Smooth muscle cell (in vitro differentiated cells): ENCODE results near the gene ASTN2. TPM values are rescaled to one million over a fixed set of nuclear protein-coding genes. Genes with fewer than 3 reads are reported as not detected.
A peak's percentile ranks its signal among the peaks of the same experiment; 100 is the strongest.

Source experiments
- DNase-seq: peaks from one replicate; lab custom pipeline; 2025; ENCODE audit not compliant: unreplicated experiment; lab: John Stamatoyannopoulos, UW
- H2AFZ ChIP-seq: fragments of 200-600 bp; sonication (generic); 2 replicates; pipeline ENCODE4 v1.6.0; 2016; ENCODE audit warnings: antibody characterized with exemption, low read depth, mild to moderate bottlenecking
- H3F3A ChIP-seq: fragments of 200-600 bp; sonication (generic); 2 replicates; pipeline ENCODE4 v1.6.0; 2017; ENCODE audit warnings: antibody characterized with exemption, low read depth
- H3K27ac ChIP-seq: fragments of 200-600 bp; sonication (generic); 2 replicates; pipeline ENCODE4 v1.5.1; 2016; ENCODE audit warnings: low read depth, mild to moderate bottlenecking
- H3K27me3 ChIP-seq: fragments of 200-600 bp; sonication (generic); 2 replicates; pipeline ENCODE4 v1.6.1; 2016; ENCODE audit warnings: low read depth, mild to moderate bottlenecking
- H3K36me3 ChIP-seq: fragments of 200-600 bp; sonication (generic); 2 replicates; pipeline ENCODE4 v1.5.1; 2016; ENCODE audit warnings: low read depth
- H3K4me1 ChIP-seq: fragments of 200-600 bp; sonication (generic); 2 replicates; pipeline ENCODE4 v1.5.1; 2016; ENCODE audit warnings: low read depth
- H3K4me2 ChIP-seq: fragments of 200-600 bp; sonication (generic); 2 replicates; pipeline ENCODE4 v1.6.0; 2016; ENCODE audit warnings: mild to moderate bottlenecking
- H3K4me3 ChIP-seq: fragments of 200-600 bp; sonication (generic); 2 replicates; pipeline ENCODE4 v1.5.1; 2016; ENCODE audit warnings: mild to moderate bottlenecking
- H3K79me2 ChIP-seq: fragments of 200-600 bp; sonication (generic); 2 replicates; pipeline ENCODE4 v1.6.0; 2016; ENCODE audit warnings: low read depth, mild to moderate bottlenecking
- H3K9ac ChIP-seq: fragments of 200-600 bp; sonication (generic); 2 replicates; pipeline ENCODE4 v1.6.0; 2016; ENCODE audit warnings: low read depth
- H3K9me3 ChIP-seq: fragments of 200-600 bp; sonication (generic); replicated peaks from 2 replicates; pipeline ENCODE4 v1.5.1; 2016; ENCODE audit warnings: low read depth
- H4K20me1 ChIP-seq: fragments of 200-600 bp; sonication (generic); 2 replicates; pipeline ENCODE4 v1.6.0; 2016; ENCODE audit warnings: low read depth
- WGBS: methylation state at CpG from one replicate; pipeline ENCODE4 v1.1.7; 2016; ENCODE audit warnings: low lambda C conversion rate; 5-methylcytosine and 5-hydroxymethylcytosine counted together
- polyA plus RNA-seq: library from polyadenylated mRNA; unstranded; fragments of >200 nt; fragmentation: Nextera tagmentation; extraction: Ambion mirVana; gene quantifications from 2 replicates; pipeline ENCODE4 v1.2.1, GENCODE V29; 2016
- total RNA-seq: library from RNA; depleted of rRNA; stranded (reverse); fragments of >200 nt; gene quantifications from 2 replicates; pipeline ENCODE4 v1.2.3, GENCODE V29; 2014
- TF ChIP-seq, protein P1 (sequence below): fragments of 200-600 bp; sonication (generic); IDR thresholded peaks from 2 replicates; pipeline ENCODE4 v1.5.1; 2017; ENCODE audit warnings: borderline replicate concordance, mild to moderate bottlenecking, antibody characterized with exemption; ENCODE audit not compliant: insufficient read depth, poor library complexity, severe bottlenecking

The ASTN2 gene
- total and polyA plus RNA-seq, 2 experiments from 2014 or later, result 6.5 to 6.7 TPM

DNA sequence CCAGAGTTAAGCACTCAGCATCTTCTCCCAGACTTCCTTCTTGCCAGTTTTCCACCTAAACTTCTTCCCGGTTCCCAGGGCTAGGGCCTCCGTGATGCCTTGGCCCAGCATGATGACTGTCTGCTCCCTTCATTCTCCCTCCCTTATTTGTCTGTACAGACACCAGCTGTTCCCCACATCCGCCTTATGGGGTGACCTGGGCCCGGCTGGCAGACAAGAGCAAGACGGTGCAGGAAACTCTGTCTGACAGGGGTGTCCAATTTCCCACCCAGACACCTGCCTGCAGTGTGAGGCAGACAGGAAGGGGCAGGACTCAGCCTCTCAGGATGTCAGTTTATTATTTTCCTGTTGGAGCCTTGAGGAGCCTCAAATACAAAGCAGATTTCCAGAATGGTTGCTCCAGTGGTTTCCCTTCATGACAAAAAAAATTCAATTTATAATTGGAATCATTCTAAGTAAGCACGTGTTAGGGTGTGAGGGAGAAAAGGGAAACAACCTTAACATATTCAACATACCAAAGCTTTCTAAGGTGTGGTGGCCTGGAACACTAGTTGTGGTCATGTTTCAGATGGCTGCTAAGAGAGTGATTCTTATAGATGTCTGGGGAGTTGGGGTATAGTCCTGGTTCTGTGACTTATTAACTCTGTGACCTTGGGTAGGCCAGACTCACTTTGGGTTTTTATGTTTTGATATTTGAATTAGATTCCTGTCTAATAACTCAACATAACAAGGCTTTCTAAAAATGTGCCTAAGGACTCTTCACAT is 1026.7 kb downstream of the ASTN2 start:
- Histone ChIP-seq H4K20me1 (peaks cover 73% of the 10 kb centered on the region), H3K79me2 (no peaks in the 10 kb centered on the region), H3K9me3 (no peaks in the 10 kb centered on the region), H3K9ac (no peak overlapping the region), H3K36me3 (peaks cover 8% of the 10 kb centered on the region), H3F3A (peaks cover 18% of the 10 kb centered on the region), H3K4me1 (no peaks in the 10 kb centered on the region), H3K4me3 (no peak overlapping the region), H3K4me2 (no peak overlapping the region), H2AFZ (no peak overlapping the region), H3K27me3 (no peaks in the 10 kb centered on the region), H3K27ac (no peak overlapping the region)
- no peak for DNase-seq
- TF ChIP-seq, protein P1, sequence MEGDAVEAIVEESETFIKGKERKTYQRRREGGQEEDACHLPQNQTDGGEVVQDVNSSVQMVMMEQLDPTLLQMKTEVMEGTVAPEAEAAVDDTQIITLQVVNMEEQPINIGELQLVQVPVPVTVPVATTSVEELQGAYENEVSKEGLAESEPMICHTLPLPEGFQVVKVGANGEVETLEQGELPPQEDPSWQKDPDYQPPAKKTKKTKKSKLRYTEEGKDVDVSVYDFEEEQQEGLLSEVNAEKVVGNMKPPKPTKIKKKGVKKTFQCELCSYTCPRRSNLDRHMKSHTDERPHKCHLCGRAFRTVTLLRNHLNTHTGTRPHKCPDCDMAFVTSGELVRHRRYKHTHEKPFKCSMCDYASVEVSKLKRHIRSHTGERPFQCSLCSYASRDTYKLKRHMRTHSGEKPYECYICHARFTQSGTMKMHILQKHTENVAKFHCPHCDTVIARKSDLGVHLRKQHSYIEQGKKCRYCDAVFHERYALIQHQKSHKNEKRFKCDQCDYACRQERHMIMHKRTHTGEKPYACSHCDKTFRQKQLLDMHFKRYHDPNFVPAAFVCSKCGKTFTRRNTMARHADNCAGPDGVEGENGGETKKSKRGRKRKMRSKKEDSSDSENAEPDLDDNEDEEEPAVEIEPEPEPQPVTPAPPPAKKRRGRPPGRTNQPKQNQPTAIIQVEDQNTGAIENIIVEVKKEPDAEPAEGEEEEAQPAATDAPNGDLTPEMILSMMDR, result no peak
- WGBS, result 93% methylated on average over 6 of the region's 6 CpGs

DNA sequence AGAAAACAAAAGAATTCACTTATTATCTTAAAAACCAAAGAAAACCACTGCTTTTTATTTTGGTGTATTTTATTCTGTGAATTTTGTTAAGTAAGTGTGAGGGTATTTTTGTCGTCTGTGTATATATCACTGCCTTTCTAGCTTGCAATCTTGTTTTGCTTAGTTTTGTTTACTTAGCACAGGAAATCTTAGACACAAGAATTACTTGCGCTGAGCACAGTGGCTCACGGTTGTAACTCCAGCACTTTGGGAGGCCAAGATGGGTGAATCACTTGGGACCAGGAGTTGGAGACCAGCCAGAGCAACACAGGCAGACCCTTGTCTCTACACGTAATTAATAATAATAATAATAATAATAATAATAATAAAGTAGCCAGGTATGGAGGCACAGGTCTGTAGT is 1030.9 kb downstream of the ASTN2 start:
- Histone ChIP-seq H3K27ac (no peak overlapping the region), H3K9ac (no peak overlapping the region), H2AFZ (no peak overlapping the region), H3K36me3 (peaks cover 8% of the 10 kb centered on the region), H3K79me2 (no peaks in the 10 kb centered on the region), H4K20me1 (peaks cover 63% of the 10 kb centered on the region), H3K4me2 (peak overlapping the region; percentile 15), H3K4me1 (no peaks in the 10 kb centered on the region), H3K27me3 (no peaks in the 10 kb centered on the region), H3K4me3 (no peak overlapping the region), H3F3A (peaks cover 6% of the 10 kb centered on the region), H3K9me3 (no peaks in the 10 kb centered on the region)
- DNase-seq, result no peak
- 17% methylated on average over 4 of the region's 4 CpGs for WGBS
- TF ChIP-seq, protein P1, result no peak

DNA sequence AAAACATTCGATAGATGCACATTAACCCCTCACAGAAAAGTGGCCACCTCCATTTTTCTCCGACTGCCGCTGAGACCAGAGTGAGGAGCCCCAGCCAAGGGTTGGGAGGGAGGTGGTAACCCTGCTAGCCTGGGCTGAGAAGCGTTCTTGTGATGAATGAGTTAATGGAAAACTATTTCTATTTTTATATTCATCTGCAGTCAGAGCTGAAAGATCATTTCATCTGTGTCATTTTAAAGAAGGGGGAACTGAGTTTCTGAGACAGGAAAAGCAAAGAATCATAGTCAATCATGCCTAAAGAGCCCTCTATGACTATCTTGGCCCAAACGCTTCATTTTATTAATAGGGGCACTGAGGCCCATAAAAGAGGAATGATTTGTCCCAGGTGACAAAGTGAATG is 1031.7 kb downstream of the ASTN2 start:
- Histone ChIP-seq H3F3A (peaks cover 1% of the 10 kb centered on the region), H3K36me3 (peaks cover 8% of the 10 kb centered on the region), H4K20me1 (peaks cover 60% of the 10 kb centered on the region), H3K27me3 (no peaks in the 10 kb centered on the region), H3K79me2 (no peaks in the 10 kb centered on the region), H3K27ac (no peak overlapping the region), H3K4me2 (no peak overlapping the region), H3K9ac (no peak overlapping the region), H3K4me3 (no peak overlapping the region), H2AFZ (no peak overlapping the region), H3K9me3 (no peaks in the 10 kb centered on the region), H3K4me1 (no peaks in the 10 kb centered on the region)
- 91% methylated on average over 5 of the region's 5 CpGs for WGBS
- DNase-seq, result no peak
- TF ChIP-seq, protein P1, result no peak

DNA sequence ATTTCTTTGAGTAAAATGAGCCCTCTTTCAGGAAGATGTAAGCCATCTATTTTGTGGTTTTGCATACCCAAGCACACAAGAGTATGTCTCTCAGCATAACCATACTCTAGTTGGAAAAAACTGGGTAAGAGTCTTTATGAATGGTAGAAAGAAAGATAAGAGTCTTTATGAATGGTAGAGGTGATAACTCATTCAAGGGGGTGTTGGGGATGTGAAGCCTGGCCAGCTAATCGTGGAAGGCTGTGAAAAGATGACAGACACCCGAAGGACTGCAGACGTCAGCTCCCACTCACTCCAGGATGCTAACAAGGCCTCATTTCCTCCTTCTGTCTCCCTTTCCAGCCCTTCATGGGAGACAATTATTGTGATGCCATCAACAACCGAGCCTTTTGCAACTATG is 1032.8 kb downstream of the ASTN2 start:
- H3K36me3 ChIP-seq, result peaks cover 8% of the 10 kb centered on the region
- no peaks in the 10 kb centered on the region for H3K27me3 ChIP-seq
- H3F3A ChIP-seq, result peaks cover 6% of the 10 kb centered on the region
- TF ChIP-seq, protein P1, result no peak
- H3K79me2 ChIP-seq, result no peaks in the 10 kb centered on the region
- H3K4me2 ChIP-seq, result peak overlapping the region; percentile 22
- H2AFZ ChIP-seq, result no peak overlapping the region
- no peak overlapping the region for H3K9ac ChIP-seq
- WGBS, result 33% methylated on average over 4 of the region's 4 CpGs
- H3K4me1 ChIP-seq, result no peaks in the 10 kb centered on the region
- no peak for DNase-seq
- no peak overlapping the region for H3K27ac ChIP-seq
- no peaks in the 10 kb centered on the region for H3K9me3 ChIP-seq
- H3K4me3 ChIP-seq, result no peak overlapping the region
- H4K20me1 ChIP-seq, result peaks cover 59% of the 10 kb centered on the region
